Measurements from ENCODE around the gene SERTAD1. TPM values are rescaled to one million over a fixed set of nuclear protein-coding genes. Genes with fewer than 3 reads are reported as not detected.

SERTAD1 gene
- total RNA-seq, 1 donor from 2014 or later, result 17.6 TPM

- H3K27me3 ChIP-seq (ENCODE audit: low read depth), result no peaks in the 10 kb centered on the region
- DNase-seq (no peak), ATAC-seq (no peak)
- no peaks in the 10 kb centered on the region for H3K9me3 ChIP-seq
- peak overlapping the region; percentile 98 for H3K27ac ChIP-seq
- intact Hi-C loops (cut with DNase I), result no loop called here
- TF ChIP-seq, protein P1, sequence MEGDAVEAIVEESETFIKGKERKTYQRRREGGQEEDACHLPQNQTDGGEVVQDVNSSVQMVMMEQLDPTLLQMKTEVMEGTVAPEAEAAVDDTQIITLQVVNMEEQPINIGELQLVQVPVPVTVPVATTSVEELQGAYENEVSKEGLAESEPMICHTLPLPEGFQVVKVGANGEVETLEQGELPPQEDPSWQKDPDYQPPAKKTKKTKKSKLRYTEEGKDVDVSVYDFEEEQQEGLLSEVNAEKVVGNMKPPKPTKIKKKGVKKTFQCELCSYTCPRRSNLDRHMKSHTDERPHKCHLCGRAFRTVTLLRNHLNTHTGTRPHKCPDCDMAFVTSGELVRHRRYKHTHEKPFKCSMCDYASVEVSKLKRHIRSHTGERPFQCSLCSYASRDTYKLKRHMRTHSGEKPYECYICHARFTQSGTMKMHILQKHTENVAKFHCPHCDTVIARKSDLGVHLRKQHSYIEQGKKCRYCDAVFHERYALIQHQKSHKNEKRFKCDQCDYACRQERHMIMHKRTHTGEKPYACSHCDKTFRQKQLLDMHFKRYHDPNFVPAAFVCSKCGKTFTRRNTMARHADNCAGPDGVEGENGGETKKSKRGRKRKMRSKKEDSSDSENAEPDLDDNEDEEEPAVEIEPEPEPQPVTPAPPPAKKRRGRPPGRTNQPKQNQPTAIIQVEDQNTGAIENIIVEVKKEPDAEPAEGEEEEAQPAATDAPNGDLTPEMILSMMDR (IDR thresholded peaks at IDR 0.05), result no peak
- peaks cover 64% of the 10 kb centered on the region for H3K4me1 ChIP-seq
- H3K4me3 ChIP-seq, result peak overlapping the region; percentile 89
- peaks cover 14% of the 10 kb centered on the region for H3K36me3 ChIP-seq
Observed at GRCh38 chr19:40421993-40422747, 3.6 kb downstream of the SERTAD1 start.

- intact Hi-C loops (cut with DNase I), result no loop called here
- Histone ChIP-seq H3K36me3 (peaks cover 14% of the 10 kb centered on the region), H3K9me3 (no peaks in the 10 kb centered on the region), H3K4me1 (peaks cover 66% of the 10 kb centered on the region), H3K27ac (peak overlapping the region; percentile 98), H3K4me3 (peak overlapping the region; percentile 67), H3K27me3 (ENCODE audit: low read depth) (no peaks in the 10 kb centered on the region)
- TF ChIP-seq, protein P1 (IDR thresholded peaks at IDR 0.05), result peak; percentile 91
- ATAC-seq (peak; percentile 88 to 91), DNase-seq (peak; percentile 96)
Observed at GRCh38 chr19:40420766-40421765, 4.7 kb downstream of the SERTAD1 start.

DNA sequence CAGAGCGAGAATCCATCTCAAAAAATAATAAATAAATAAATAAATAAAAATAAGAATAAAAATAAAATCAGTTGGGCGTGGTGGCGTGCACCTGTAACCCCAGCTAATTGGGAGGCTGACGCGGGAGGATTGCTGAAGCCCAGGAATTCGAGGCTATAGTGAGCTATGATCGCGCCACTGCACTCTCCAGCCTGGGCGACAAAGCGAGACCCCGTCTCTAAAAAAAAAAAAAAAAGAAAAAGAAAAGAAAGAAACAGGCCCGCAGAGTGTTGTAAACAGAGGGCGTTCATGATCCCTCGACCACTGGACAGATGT lies 5.4 kb downstream of the SERTAD1 start:
- Histone ChIP-seq H3K4me3 (peak overlapping the region; percentile 67), H3K27me3 (ENCODE audit: low read depth) (no peaks in the 10 kb centered on the region), H3K4me1 (peaks cover 72% of the 10 kb centered on the region), H3K9me3 (no peaks in the 10 kb centered on the region), H3K36me3 (peaks cover 14% of the 10 kb centered on the region), H3K27ac (peak overlapping the region; percentile 98)
- TF ChIP-seq, protein P1 (IDR thresholded peaks at IDR 0.05), result no peak
- ATAC-seq (no peak), DNase-seq (no peak)
- intact Hi-C loops (cut with DNase I), result no loop called here

- DNase-seq (no peak), ATAC-seq (no peak)
- H3K27ac ChIP-seq, result peak overlapping the region; percentile 98
- H3K4me3 ChIP-seq, result no peak overlapping the region
- no peaks in the 10 kb centered on the region for H3K9me3 ChIP-seq
- H3K4me1 ChIP-seq, result peaks cover 77% of the 10 kb centered on the region
- H3K36me3 ChIP-seq, result peaks cover 14% of the 10 kb centered on the region
- intact Hi-C loops (cut with DNase I), result no loop called here
- no peaks in the 10 kb centered on the region for H3K27me3 ChIP-seq (ENCODE audit: low read depth)
- TF ChIP-seq, protein P1 (IDR thresholded peaks at IDR 0.05), result no peak
Observed at GRCh38 chr19:40419780-40420179, 6.0 kb downstream of the SERTAD1 start.

DNA sequence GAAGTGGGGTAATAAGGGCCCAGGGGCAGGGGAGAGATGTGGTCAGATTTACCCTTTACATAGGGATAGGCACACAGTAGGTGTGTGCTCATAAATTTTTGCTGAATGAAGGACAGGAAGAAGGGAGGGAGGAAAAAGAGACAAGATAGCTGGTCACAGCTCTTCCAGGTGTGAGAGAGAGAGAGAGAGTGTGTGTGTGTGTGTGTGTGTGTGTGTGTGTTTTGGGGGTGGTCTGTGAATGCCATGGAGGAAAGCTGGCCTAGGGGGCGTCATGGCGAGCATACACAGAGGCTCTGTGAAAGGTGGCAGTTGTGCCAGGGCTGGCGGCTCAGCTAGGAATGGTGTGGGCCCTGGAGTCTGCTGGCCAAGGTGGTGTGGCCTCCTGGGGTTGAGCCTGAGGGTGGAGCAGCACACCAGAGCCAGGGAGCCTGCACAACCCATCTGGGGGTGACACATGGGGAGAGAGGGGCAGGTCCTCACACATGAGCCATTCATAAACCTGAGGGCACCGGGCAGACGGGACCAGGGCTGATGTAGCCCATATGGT lies 6.7 kb downstream of the SERTAD1 start:
- TF ChIP-seq, protein P1 (IDR thresholded peaks at IDR 0.05), result no peak
- Histone ChIP-seq H3K36me3 (peaks cover 14% of the 10 kb centered on the region), H3K27ac (no peak overlapping the region), H3K4me3 (no peak overlapping the region), H3K4me1 (peaks cover 73% of the 10 kb centered on the region), H3K9me3 (no peaks in the 10 kb centered on the region), H3K27me3 (ENCODE audit: low read depth) (no peaks in the 10 kb centered on the region)
- DNase-seq (no peak), ATAC-seq (no peak)
- intact Hi-C loops (cut with DNase I), result no loop called here
